Erythroblast (primary cell): Measurements from ENCODE around the gene GZMM.

Experiments
- GATA1 ChIP-seq: IDR thresholded peaks from 2 replicates; pipeline ENCODE4 v1.6.1; 2011; ENCODE audit warnings: low read depth, mild to moderate bottlenecking, control low read depth, low read length, moderate library complexity
- POLR2A ChIP-seq: IDR thresholded peaks from 2 replicates; pipeline ENCODE4 v1.6.1; 2011; ENCODE audit warnings: mild to moderate bottlenecking, low read length

- TF ChIP-seq POLR2A (no peak), GATA1 (no peak)
These were observed 13.5 kb upstream of the GZMM start for GRCh38 chr19:530134-531008.
